Left lung (tissue), 10 donors: ENCODE results near the gene ZNF608. TPM values are rescaled to one million over a fixed set of nuclear protein-coding genes. Genes with fewer than 3 reads are reported as not detected.

Experiments
- ATAC-seq: fragments of 200-7000 bp; cut with Tn5 transposase; one replicate; pipeline ENCODE4 v1.9.1; 2020; ENCODE audit warnings: moderate library complexity
- DNase-seq, 4 donors: peaks; one replicate each; pipeline ENCODE4 v3.0.0-alpha.2; 2013 to 2020
- H3K27ac ChIP-seq, 2 donors: fragments of 200-600 bp; sonication (generic) in 1 of 2; one replicate each; pipeline versions ENCODE4 v1.5.0 to v1.8.0; 2020 to 2021
- H3K27me3 ChIP-seq, 2 donors: fragments of 200-600 bp; sonication (generic) in 1 of 2; one replicate each; pipeline versions ENCODE4 v1.5.0 to v1.8.0; 2020 to 2021
- H3K36me3 ChIP-seq, 2 donors: fragments of 200-600 bp; sonication (generic) in 1 of 2; one replicate each; pipeline versions ENCODE4 v1.5.0 to v1.8.0; 2020 to 2021
- H3K4me1 ChIP-seq, 2 donors: fragments of 200-600 bp; one replicate each; pipeline ENCODE4 v1.8.0; 2021
- H3K4me3 ChIP-seq, 2 donors: fragments of 200-600 bp; sonication (generic) in 1 of 2; one replicate each; pipeline versions ENCODE4 v1.5.0 to v1.8.0; 2020 to 2021; ENCODE audit warnings: mild to moderate bottlenecking in 1 of 2
- H3K9me3 ChIP-seq, 2 donors: fragments of 200-600 bp; sonication (generic) in 1 of 2; one replicate each; pipeline versions ENCODE4 v1.5.0 to v1.8.0; 2020 to 2021
- intact Hi-C, 2 donors: fragments of 100-400 bp; cut with DNase I; formaldehyde crosslinking; loops; one replicate each; pipeline versions ENCODE4 v1.11.2 to v1.14.2; 2022
- polyA plus RNA-seq, 6 donors: library from polyadenylated mRNA; unstranded; fragments of 120-200 nt; gene quantifications; one replicate each; pipeline ENCODE4 v1.2.1, GENCODE V29; 2013; ENCODE audit not compliant: insufficient read length in 6 of 6
- total RNA-seq, 2 donors: library from RNA; stranded (reverse); fragmentation: NEBNext Ultra II Directional; extraction: Animal tissue kit (Norgen Biotek cat#: 25700); gene quantifications; one replicate each; pipeline ENCODE4 v1.2.1, GENCODE V29; 2021
- TF ChIP-seq, protein P1 (sequence below), 2 donors: fragments of 200-600 bp; sonication (generic) in 1 of 2; IDR thresholded peaks; one replicate each; pipeline versions ENCODE4 v1.5.0 to v1.8.0; 2021; ENCODE audit warnings: antibody characterized with exemption in 2 of 2
- donor health status: DM: no; HTN: yes; CAD: no.
- donor health status: DM: no; HTN: no; CAD: no.

The ZNF608 gene
- total and polyA plus RNA-seq, 8 donors, result 21.9 to 109 (median 96.6) TPM

DNA sequence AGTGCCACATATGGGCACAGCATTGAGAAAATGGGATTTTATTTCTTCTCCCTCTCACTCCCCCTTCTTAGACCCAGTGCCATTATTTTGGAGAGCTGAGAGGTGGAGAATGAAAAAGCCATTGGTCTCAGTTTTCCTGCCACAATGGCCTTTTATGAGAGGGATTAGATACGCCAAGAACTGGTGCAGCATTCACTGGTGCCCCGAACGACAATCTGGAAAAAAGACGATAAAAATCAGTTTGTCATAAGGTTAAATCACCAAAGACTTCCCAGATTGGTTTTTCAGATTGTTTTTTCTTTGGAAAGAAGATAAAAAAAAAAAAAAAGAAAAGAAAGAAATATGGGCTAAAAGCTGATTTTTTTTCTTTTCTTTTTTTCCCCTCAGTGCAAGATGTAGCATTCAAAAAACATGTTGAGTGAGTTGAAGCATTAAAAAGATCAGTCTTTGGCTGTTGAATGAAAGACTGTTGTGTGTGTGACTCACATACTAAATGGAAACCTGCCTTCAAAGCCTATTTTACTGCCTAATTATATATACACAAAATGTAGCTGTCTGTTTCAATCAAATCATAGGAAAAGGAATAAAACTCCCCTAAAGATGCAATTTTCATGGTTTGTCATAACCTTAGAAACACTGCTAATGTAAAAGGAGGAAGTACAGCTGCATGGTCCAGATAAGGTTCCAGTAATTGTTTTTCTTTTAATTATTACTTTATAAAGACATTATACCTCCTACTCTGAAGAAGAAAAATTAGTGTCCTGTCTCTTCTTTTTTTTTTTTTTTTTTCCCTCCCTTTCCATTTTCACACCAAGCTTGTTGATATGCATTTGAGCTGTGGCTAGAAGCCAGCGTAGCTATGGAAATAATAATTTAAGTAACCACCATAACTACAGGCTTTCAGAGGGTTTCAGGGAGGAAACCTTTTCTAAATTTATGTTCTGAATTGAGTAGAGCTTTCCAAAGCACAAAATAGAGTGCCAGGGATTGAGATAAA lies 27.2 kb upstream of the ZNF608 start:
- Histone ChIP-seq H3K4me1 (no peaks in the 10 kb centered on the region), H3K27ac (no peak overlapping the region), H3K36me3 (no peaks in the 10 kb centered on the region), H3K9me3 (no peaks in the 10 kb centered on the region), H3K4me3 (no peak overlapping the region), H3K27me3 (no peaks in the 10 kb centered on the region)
- ATAC-seq (no peak), DNase-seq (peak in 2 of 4 donors; percentile 74 to 81)
- intact Hi-C loops, result no loop called here
- TF ChIP-seq, protein P1, sequence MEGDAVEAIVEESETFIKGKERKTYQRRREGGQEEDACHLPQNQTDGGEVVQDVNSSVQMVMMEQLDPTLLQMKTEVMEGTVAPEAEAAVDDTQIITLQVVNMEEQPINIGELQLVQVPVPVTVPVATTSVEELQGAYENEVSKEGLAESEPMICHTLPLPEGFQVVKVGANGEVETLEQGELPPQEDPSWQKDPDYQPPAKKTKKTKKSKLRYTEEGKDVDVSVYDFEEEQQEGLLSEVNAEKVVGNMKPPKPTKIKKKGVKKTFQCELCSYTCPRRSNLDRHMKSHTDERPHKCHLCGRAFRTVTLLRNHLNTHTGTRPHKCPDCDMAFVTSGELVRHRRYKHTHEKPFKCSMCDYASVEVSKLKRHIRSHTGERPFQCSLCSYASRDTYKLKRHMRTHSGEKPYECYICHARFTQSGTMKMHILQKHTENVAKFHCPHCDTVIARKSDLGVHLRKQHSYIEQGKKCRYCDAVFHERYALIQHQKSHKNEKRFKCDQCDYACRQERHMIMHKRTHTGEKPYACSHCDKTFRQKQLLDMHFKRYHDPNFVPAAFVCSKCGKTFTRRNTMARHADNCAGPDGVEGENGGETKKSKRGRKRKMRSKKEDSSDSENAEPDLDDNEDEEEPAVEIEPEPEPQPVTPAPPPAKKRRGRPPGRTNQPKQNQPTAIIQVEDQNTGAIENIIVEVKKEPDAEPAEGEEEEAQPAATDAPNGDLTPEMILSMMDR (IDR thresholded peaks at IDR 0.05), result no peak

DNA sequence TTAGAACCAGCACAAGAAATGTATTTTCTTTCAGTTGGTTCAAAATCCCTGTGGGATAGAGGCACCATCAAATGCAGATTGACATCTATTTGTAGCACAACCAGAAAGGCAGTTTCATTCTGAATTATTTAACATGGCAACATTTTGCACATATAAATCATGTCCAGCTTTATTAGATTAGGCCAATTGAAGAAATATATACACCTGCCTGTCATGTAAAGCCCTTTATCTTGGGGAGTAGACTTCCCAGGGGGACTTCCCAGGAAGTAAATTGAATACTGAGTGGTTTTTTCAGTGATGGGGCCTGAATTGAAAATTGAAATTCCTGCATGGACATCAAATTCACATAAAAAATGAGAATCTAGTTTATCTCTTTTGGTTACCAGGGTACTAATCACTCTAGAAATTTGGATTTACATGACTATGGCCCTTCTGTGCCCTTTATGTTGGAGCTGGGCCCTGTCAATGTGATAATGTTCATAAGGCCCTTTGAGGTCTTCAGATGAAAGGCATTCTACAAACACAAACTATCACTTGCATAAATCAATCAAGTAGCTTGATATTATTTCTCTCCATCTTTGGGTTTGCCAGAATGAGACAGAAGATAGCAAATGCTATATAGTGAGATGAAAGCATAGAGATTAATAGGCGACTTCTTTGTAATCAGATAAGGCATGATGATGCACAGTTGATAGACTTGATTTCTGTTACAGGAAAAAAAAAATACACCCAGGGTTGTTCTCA lies 26.2 kb upstream of the ZNF608 start:
- ATAC-seq (no peak), DNase-seq (no peak)
- H3K27me3 ChIP-seq, result no peaks in the 10 kb centered on the region
- H3K4me3 ChIP-seq, result no peak overlapping the region
- no peak overlapping the region for H3K27ac ChIP-seq
- TF ChIP-seq, protein P1 (IDR thresholded peaks at IDR 0.05), result no peak
- no peaks in the 10 kb centered on the region for H3K9me3 ChIP-seq
- H3K4me1 ChIP-seq, result no peaks in the 10 kb centered on the region
- intact Hi-C loops, result no loop called here
- no peaks in the 10 kb centered on the region for H3K36me3 ChIP-seq

DNA sequence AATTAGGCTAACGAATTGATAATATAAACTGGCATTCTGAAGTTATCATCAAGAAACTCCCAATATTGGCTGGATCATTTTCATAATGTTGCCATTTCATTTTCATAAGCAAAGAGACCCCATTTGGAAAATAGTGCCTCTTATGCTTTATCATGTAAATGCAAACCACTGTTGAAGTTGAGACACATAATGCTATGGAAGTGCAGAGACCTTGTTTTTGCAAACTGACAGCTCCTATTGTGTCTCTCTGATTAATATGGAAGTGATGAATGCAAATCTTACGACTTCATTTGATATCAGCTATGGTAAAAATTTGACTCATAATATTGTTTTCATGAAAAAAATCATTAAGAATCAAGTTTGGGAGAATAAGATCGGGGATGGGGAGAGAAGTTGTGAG lies 25.3 kb upstream of the ZNF608 start:
- no peaks in the 10 kb centered on the region for H3K27me3 ChIP-seq
- ATAC-seq, result no peak

DNA sequence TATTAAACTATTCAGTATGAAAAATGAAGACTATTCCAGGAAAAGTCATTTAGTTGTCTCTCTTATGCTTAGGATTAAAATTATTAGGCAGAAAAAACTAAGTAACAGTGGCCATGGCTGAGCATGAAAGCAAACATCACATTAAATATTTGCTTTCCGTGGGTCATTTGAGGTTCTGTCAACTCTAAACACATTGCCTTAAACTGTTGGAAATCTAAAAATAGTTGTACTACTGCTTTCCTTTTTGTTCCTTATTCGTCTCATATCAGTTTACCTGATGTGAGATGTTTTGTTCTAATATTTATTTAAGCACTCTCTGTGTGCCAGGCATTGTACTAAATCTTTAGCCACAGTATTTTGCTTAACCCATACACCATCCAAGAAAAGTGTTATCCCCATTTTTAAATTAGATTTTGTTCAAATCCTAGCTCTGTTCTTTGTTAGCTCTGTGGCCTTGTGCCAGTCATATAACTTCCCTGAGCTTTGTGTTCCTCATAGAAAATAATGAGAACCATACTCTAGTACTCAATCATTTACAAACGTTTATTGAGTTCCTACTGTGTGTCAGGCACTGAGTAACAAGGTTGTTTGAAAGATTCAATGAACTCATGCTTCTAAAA lies 18.7 kb upstream of the ZNF608 start:
- Histone ChIP-seq H3K27me3 (no peaks in the 10 kb centered on the region), H3K4me3 (no peak overlapping the region), H3K9me3 (no peaks in the 10 kb centered on the region), H3K27ac (no peak overlapping the region), H3K4me1 (no peaks in the 10 kb centered on the region), H3K36me3 (no peaks in the 10 kb centered on the region)
- intact Hi-C loops, result no loop called here
- peak in 1 of 4 donors; percentile 11 for DNase-seq
- no peak for ATAC-seq
- TF ChIP-seq, protein P1 (IDR thresholded peaks at IDR 0.05), result no peak

More for the DNA sequence above, 25.3 kb upstream of the ZNF608 start:
- TF ChIP-seq, protein P1 (IDR thresholded peaks at IDR 0.05), result no peak
- intact Hi-C loops, result no loop called here
- Histone ChIP-seq H3K36me3 (no peaks in the 10 kb centered on the region), H3K4me3 (no peak overlapping the region), H3K9me3 (no peaks in the 10 kb centered on the region), H3K4me1 (no peaks in the 10 kb centered on the region), H3K27ac (no peak overlapping the region)
- DNase-seq, result no peak
